OCI-M1 (cell line): ENCODE results near the gene SLC35E2B.
"Not testable (repeated sequence)": the region's sequence is repeated elsewhere in the genome, so short reads cannot be mapped to it uniquely, and the experiment has no call there.

ENCODE experiments used
- DNase-seq: peaks from one replicate; lab custom pipeline; 2025; lab: John Stamatoyannopoulos, UW

The SLC35E2B gene

GRCh38 chr1:1639368-1639767 is 53.2 kb downstream of the SLC35E2B start:
- not testable (repeated sequence) for DNase-seq

DNA sequence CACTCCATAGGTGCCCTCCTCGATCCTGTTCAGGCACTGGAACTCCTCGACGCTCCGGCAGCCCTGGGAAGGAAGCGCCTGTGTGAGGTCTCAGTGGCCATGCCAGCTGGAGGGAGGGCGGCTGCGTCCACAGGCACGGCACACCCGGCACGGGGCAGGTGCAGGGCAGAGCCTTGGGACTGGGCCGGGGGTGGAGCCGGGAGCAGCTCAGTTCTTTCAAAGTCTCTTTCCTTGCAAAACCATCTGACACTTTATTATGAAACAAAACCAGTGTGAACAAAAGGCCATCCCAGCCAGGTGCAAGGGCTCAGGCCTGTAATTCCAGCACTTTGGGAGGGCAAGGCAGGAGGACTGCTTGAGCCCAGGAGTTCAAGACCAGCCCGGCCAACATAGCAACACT is 54.1 kb downstream of the SLC35E2B start:
- not testable (repeated sequence) for DNase-seq

DNA sequence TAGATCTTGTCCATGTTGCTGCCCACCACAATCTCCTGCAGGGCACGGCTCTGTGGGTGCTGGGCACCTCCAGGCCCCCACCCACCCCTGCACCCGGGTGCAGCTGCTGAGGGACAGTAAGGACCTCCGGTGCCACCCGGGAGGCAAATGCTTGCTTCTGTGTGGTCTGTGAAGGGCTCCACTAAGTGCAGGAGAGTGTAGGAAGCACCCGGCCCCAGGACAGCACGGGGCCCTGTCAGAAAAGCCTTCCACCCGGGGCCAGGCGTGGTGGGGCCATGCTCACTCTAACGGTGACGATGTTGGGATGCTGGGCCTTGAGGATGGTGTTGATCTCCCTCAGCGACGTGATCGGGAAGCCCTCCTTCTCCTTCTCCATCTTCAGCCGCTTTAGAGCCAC is 55.1 kb downstream of the SLC35E2B start:
- not testable (repeated sequence) for DNase-seq

DNA sequence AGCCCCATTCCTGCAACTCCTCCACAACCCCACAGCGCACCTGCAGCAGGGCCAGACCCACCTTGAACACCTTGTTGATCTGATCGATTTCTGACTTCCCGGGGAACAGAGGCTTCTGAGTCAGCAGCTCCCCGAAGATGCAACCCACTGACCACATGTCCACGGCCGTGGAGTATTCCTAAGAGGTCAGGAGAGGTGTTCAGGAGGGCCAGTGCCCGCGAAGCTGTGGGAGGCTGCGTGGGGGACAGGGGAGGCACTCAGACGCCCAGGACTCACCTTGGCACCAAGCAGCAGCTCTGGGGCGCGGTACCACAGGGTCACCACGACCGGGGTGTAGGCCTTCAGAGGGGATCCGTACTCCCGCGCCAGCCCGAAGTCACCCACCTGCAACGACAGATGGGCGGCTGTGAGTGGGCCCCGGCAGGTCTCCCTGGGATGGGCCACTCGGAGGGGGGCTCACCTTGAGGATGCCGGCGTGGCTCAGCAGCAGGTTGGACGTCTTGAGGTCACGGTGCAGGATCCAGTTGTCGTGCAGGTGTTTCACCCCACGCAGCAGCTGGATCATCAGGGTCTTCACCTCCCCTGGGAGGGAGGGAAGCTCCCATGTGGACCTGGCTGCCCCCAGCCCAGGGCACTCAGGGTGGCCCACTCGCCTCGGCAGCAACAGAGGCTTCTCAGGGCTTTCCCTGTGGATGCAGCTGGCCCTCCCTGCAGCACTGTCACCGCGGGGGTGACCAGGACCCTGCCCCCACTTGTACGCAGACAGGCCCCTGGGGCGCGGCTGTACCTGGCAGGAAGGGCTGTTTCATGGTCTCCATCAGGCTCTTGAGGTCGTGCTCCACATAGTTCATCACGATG is 55.7 kb downstream of the SLC35E2B start:
- DNase-seq: not testable (repeated sequence)

- DNase-seq: not testable (repeated sequence)
Observed at GRCh38 chr1:1634613-1635012, 58.0 kb downstream of the SLC35E2B start.

- DNase-seq: not testable (repeated sequence)
Observed at GRCh38 chr1:1633409-1633808, 59.2 kb downstream of the SLC35E2B start.

- DNase-seq: no peak
Observed at GRCh38 chr1:1631782-1632420, 60.7 kb downstream of the SLC35E2B start, which contains the start of gene MMP23B. MMP23B (plus strand) TSS chr1:1632173; CDS start chr1:1632219, 46 bp downstream.

GRCh38 chr1:1630965-1631781 is 61.4 kb downstream of the SLC35E2B start:
- DNase-seq: no peak

- no peak for DNase-seq
Observed at GRCh38 chr1:1630191-1630964, 62.2 kb downstream of the SLC35E2B start.

- no peak for DNase-seq
Observed at GRCh38 chr1:1629430-1630190, 63.0 kb downstream of the SLC35E2B start.

DNA sequence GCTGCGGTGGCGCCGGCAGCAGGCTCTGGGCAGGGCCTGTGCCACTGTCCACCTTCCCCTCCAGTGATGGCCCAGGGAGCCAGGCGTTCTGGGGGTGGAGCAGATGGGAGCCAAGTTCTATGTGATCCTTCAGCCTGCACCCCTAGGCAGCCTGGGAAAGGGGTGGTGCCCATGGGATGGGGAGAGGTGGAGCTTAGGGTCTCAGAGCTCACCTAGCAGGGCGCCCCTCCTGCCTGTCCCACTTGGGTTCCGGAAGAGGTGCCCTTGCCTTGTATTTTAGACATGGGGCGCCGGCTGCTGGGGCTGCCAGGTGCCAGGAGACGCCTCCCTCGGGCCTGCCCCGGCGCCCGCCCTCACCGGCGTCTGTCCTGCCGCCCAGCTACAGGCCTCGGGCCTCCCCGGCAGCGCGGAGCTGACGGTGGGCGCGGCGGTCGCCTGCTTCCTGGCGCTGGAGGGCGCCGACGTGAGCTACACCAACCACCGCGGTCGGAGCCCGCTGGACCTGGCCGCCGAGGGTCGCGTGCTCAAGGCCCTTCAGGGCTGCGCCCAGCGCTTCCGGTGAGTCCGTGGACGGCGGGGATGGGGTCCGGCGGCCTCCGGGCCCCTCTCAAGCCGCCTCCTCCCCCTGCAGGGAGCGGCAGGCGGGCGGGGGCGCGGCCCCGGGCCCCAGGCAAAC is 63.7 kb downstream of the SLC35E2B start:
- no peak for DNase-seq

GRCh38 chr1:1627829-1628753 is 64.5 kb downstream of the SLC35E2B start:
- DNase-seq: no peak

- no peak for DNase-seq
Observed at GRCh38 chr1:1627261-1627828, 65.2 kb downstream of the SLC35E2B start.

- DNase-seq: no peak
Observed at GRCh38 chr1:1626207-1627141, 66.1 kb downstream of the SLC35E2B start.

DNA sequence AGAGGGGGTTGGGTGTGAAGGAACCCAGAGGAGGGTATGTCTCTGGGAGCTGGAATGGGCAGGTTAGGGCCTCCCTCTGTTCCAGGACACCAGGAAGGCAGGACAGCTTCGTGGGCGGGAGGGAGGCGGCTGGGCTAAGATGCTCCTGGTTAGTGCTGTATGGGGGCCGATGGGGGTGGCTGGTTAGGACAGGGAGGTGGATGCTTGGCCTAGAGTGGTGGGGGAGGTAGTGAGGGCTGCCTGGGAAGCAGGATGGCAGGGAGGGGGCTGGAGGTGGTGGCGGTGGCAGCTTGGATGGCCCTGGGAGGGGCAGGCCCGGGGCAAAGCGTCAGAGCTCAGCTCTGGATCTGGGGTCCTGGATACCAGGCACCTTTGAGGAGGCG is 66.8 kb downstream of the SLC35E2B start:
- no peak for DNase-seq

GRCh38 chr1:1625404-1625775 is 67.2 kb downstream of the SLC35E2B start:
- DNase-seq: no peak
